H9 (cell line): ENCODE measurements around the gene AFAP1L1. TPM values are rescaled to one million over a fixed set of nuclear protein-coding genes. Genes with fewer than 3 reads are reported as not detected.

ENCODE experiments used
- DNase-seq: peaks from one replicate; pipeline ENCODE4 v3.0.0-alpha.2; 2017
- H2AFZ ChIP-seq: one replicate; pipeline ENCODE4 v1.6.1; 2013; ENCODE audit warnings: mild to moderate bottlenecking, low read length, control low read depth, moderate library complexity
- H2AK5ac ChIP-seq: 2 replicates; pipeline ENCODE4 v1.6.1; 2013; ENCODE audit warnings: low read length, control low read depth, mixed read lengths; ENCODE audit not compliant: insufficient read length
- H2BK120ac ChIP-seq: one replicate; pipeline ENCODE4 v1.6.1; 2013; ENCODE audit warnings: low read depth, mild to moderate bottlenecking, low read length, control low read depth, inconsistent platforms; ENCODE audit not compliant: poor library complexity, severe bottlenecking
- H2BK12ac ChIP-seq: 2 replicates; pipeline ENCODE4 v1.6.1; 2013; ENCODE audit warnings: low read length, control low read depth, mixed read lengths, low read depth; ENCODE audit not compliant: insufficient read length
- H2BK15ac ChIP-seq: 2 replicates; pipeline ENCODE4 v1.6.1; 2013; ENCODE audit warnings: low read depth, low read length, control low read depth
- H2BK20ac ChIP-seq: one replicate; pipeline ENCODE4 v1.6.1; 2013; ENCODE audit warnings: low read depth, mild to moderate bottlenecking, low read length, control low read depth, inconsistent platforms; ENCODE audit not compliant: poor library complexity, severe bottlenecking
- H2BK5ac ChIP-seq: 2 replicates; pipeline ENCODE4 v1.6.1; 2013; ENCODE audit warnings: low read length, control low read depth, mixed read lengths; ENCODE audit not compliant: insufficient read length
- H3K14ac ChIP-seq: 2 replicates; pipeline ENCODE4 v1.6.1; 2013; ENCODE audit warnings: low read length, control low read depth; ENCODE audit not compliant: insufficient read depth
- H3K18ac ChIP-seq: 2 replicates; pipeline ENCODE4 v1.6.1; 2013; ENCODE audit warnings: low read depth, mild to moderate bottlenecking, mixed read lengths, low read length, control low read depth; ENCODE audit not compliant: insufficient read length
- H3K23ac ChIP-seq: 2 replicates; pipeline ENCODE4 v1.6.1; 2013; ENCODE audit warnings: low read length, control low read depth, mixed read lengths, low read depth; ENCODE audit not compliant: insufficient read length
- H3K23me2 ChIP-seq: 2 replicates; pipeline ENCODE4 v1.6.1; 2013; ENCODE audit warnings: low read depth, mild to moderate bottlenecking, mixed read lengths, low read length, control low read depth; ENCODE audit not compliant: insufficient read length, poor library complexity, severe bottlenecking
- H3K27ac ChIP-seq: 2 replicates; pipeline ENCODE4 v1.5.1; 2013; ENCODE audit warnings: low read length, control low read depth, mixed read lengths, low read depth; ENCODE audit not compliant: insufficient read length
- H3K27me3 ChIP-seq: 2 replicates; pipeline ENCODE4 v1.6.1; 2013; ENCODE audit warnings: low read length, control low read depth, inconsistent platforms; ENCODE audit not compliant: insufficient read depth
- H3K4ac ChIP-seq: 2 replicates; pipeline ENCODE4 v1.6.1; 2013; ENCODE audit warnings: low read depth, mild to moderate bottlenecking, control low read depth, inconsistent platforms, low read length, moderate library complexity
- H3K4me1 ChIP-seq: 2 replicates; pipeline ENCODE4 v1.6.1; 2013; ENCODE audit warnings: low read length, control low read depth, inconsistent platforms; ENCODE audit not compliant: insufficient read depth
- H3K4me2 ChIP-seq: 2 replicates; pipeline ENCODE4 v1.6.1; 2013; ENCODE audit warnings: low read length, control low read depth, mixed read lengths; ENCODE audit not compliant: insufficient read length, insufficient read depth
- H3K56ac ChIP-seq: 2 replicates; pipeline ENCODE4 v1.6.1; 2013; ENCODE audit warnings: low read depth, mild to moderate bottlenecking, mixed read lengths, low read length, control low read depth; ENCODE audit not compliant: insufficient read length
- H3K79me1 ChIP-seq: 2 replicates; pipeline ENCODE4 v1.6.1; 2013; ENCODE audit warnings: low read depth, mild to moderate bottlenecking, moderate library complexity, low read length, control low read depth, inconsistent platforms; ENCODE audit not compliant: insufficient read depth, poor library complexity, severe bottlenecking
- H3K79me2 ChIP-seq: 2 replicates; pipeline ENCODE4 v1.6.1; 2013; ENCODE audit warnings: low read length, control low read depth, inconsistent platforms; ENCODE audit not compliant: insufficient read depth
- H3K9ac ChIP-seq: 2 replicates; pipeline ENCODE4 v1.6.1; 2013; ENCODE audit warnings: low read length, control low read depth, mixed read lengths; ENCODE audit not compliant: insufficient read length; ENCODE audit errors: extremely low read depth
- H3K9me3 ChIP-seq: one replicate; pipeline ENCODE4 v1.6.1; 2013; ENCODE audit warnings: low read depth, low read length, inconsistent platforms; ENCODE audit not compliant: control insufficient read depth
- H3T11ph ChIP-seq: one replicate; pipeline ENCODE4 v1.6.1; 2013; ENCODE audit warnings: mild to moderate bottlenecking, low read length, control low read depth, inconsistent platforms
- H4K20me1 ChIP-seq: one replicate; pipeline ENCODE4 v1.6.1; 2013; ENCODE audit not compliant: control insufficient read depth, insufficient read length, insufficient read depth
- H4K5ac ChIP-seq: 2 replicates; pipeline ENCODE4 v1.6.1; 2013; ENCODE audit warnings: low read depth, mild to moderate bottlenecking, mixed read lengths, low read length, control low read depth; ENCODE audit not compliant: insufficient read length
- H4K8ac ChIP-seq: replicated peaks from 2 replicates; pipeline ENCODE4 v1.6.1; 2013; ENCODE audit warnings: low read length, control low read depth, mixed read lengths, low read depth; ENCODE audit not compliant: insufficient read length
- H4K91ac ChIP-seq: 2 replicates; pipeline ENCODE4 v1.6.1; 2013; ENCODE audit warnings: low read depth, mild to moderate bottlenecking, moderate library complexity, mixed read lengths, low read length, control low read depth; ENCODE audit not compliant: insufficient read length
- H3K27ac Mint-ChIP-seq, 3 experiments: 2 replicates in 2 of 3; 3 replicates in 1 of 3; pipeline ENCODE4 v1.8.0; 2020 to 2021; ENCODE audit warnings: mixed read lengths in 3 of 3, mild to moderate bottlenecking in 1 of 3, moderate library complexity in 1 of 3
- H3K27me3 Mint-ChIP-seq: 2 replicates; pipeline ENCODE4 v1.8.0; 2021; ENCODE audit warnings: low read depth, mild to moderate bottlenecking, moderate library complexity, mixed read lengths
- H3K36me3 Mint-ChIP-seq, 3 experiments: 2 replicates in 2 of 3; 3 replicates in 1 of 3; pipeline ENCODE4 v1.8.0; 2020 to 2021; ENCODE audit warnings: low read depth in 3 of 3, mixed read lengths in 3 of 3; ENCODE audit not compliant: insufficient read depth in 1 of 3
- H3K4me1 Mint-ChIP-seq, 2 experiments: 2 replicates each; pipeline ENCODE4 v1.8.0; 2020; ENCODE audit warnings: mixed read lengths in 2 of 2
- H3K4me3 Mint-ChIP-seq, 2 experiments: 2 replicates in 1 of 2; 3 replicates in 1 of 2; pipeline ENCODE4 v1.8.0; 2020 to 2021; ENCODE audit warnings: mild to moderate bottlenecking in 2 of 2, mixed read lengths in 2 of 2, moderate library complexity in 1 of 2
- H3K9me3 Mint-ChIP-seq, 2 experiments: 2 replicates in 1 of 2; 3 replicates in 1 of 2; pipeline ENCODE4 v1.8.0; 2020; ENCODE audit warnings: mild to moderate bottlenecking in 2 of 2, mixed read lengths in 2 of 2, moderate library complexity in 1 of 2
- CTCF ChIP-seq: fragments of 200-600 bp; sonication (generic); conservative IDR thresholded peaks from 3 replicates; pipeline ENCODE4 v1.8.0; 2021; ENCODE audit warnings: antibody characterized with exemption, mild to moderate bottlenecking
- WGBS: extraction: QIAGEN DNeasy Blood & Tissue Kit; methylation state at CpG from one replicate; pipeline ENCODE4 v1.1.7; 2013; ENCODE audit warnings: missing lambda C conversion rate, low lambda C conversion rate, mixed read lengths; ENCODE audit not compliant: insufficient read length; ENCODE audit errors: extremely low coverage; 5-methylcytosine and 5-hydroxymethylcytosine counted together
- total RNA-seq: library from RNA; stranded (reverse); gene quantifications from 2 replicates; pipeline ENCODE4 v1.2.1, GENCODE V29; 2021

The AFAP1L1 gene
- total RNA-seq, 1 experiment from 2014 or later = 1.8 TPM

GRCh38 chr5:149355688-149356087 is 84.0 kb downstream of the AFAP1L1 start:
- no peaks in the 10 kb centered on the region for H3K79me2 ChIP-seq

More at GRCh38 chr5:149355688-149356087, 84.0 kb downstream of the AFAP1L1 start:
- no peak overlapping the region for H3K27ac ChIP-seq
- no peak overlapping the region for H3K4ac ChIP-seq
- no peak overlapping the region for H3K56ac ChIP-seq
- no peak overlapping the region for H3T11ph ChIP-seq
- H2BK20ac ChIP-seq = no peak overlapping the region
- no peak overlapping the region for H3K14ac ChIP-seq
- H4K8ac ChIP-seq = no peak overlapping the region
- no peak overlapping the region for H2AFZ ChIP-seq
- H2BK12ac ChIP-seq = no peak overlapping the region
- no peak overlapping the region for H2BK120ac ChIP-seq
- H3K23me2 ChIP-seq = peaks cover 4% of the 10 kb centered on the region
- peaks cover 18% of the 10 kb centered on the region in 2 experiments for H3K4me1 Mint-ChIP-seq
- H3K79me1 ChIP-seq = no peaks in the 10 kb centered on the region
- no peak overlapping the region for H3K18ac ChIP-seq
- DNase-seq = no peak
- H3K4me2 ChIP-seq = no peak overlapping the region
- no peak overlapping the region for H2BK5ac ChIP-seq
- H3K9me3 ChIP-seq = no peaks in the 10 kb centered on the region
- no CpG with 5 or more reads among the region's 1 CpG for whole genome bisulfite sequencing
- peaks cover 12 to 51% (median 37%) of the 10 kb centered on the region in 3 experiments; a peak in 6 of 7 replicates for H3K36me3 Mint-ChIP-seq
- no peak for TF ChIP-seq CTCF
- H2BK15ac ChIP-seq = no peak overlapping the region
- no peaks in the 10 kb centered on the region for H3K27me3 ChIP-seq
- H3K9ac ChIP-seq = no peak overlapping the region
- H3K4me3 Mint-ChIP-seq = peak overlapping the region in 1 of 2 experiments; percentile 53; a peak in 2 of 5 replicates
- H4K5ac ChIP-seq = no peak overlapping the region
- no peak overlapping the region for H3K23ac ChIP-seq
- no peak overlapping the region for H4K91ac ChIP-seq
- H3K27me3 Mint-ChIP-seq = peaks cover 4% of the 10 kb centered on the region; the same call in 1 of the 2 replicates
- H4K20me1 ChIP-seq = no peaks in the 10 kb centered on the region
- H3K27ac Mint-ChIP-seq = no peak overlapping the region
- no peaks in the 10 kb centered on the region for H3K9me3 Mint-ChIP-seq
- H3K4me1 ChIP-seq = no peaks in the 10 kb centered on the region; the same call in 1 of the 2 replicates
- H2AK5ac ChIP-seq = no peak overlapping the region
